HCT116 (cell line): ENCODE measurements around the gene OR5AP2. TPM values are rescaled to one million over a fixed set of nuclear protein-coding genes. Genes with fewer than 3 reads are reported as not detected.

Experiments used
- ATAC-seq: fragments of 200-7000 bp; cut with Tn5 transposase; 2 replicates; pipeline ENCODE4 v1.9.1; 2020; ENCODE audit warnings: mild to moderate bottlenecking, moderate library complexity
- BruUV-seq: library from RNA; stranded (reverse); fragments of 400-500 nt; replicated peaks from 2 replicates; lab custom pipeline; 2021; lab: Mats Ljungman, UMichigan
- CTCF ChIA-PET: fragments of 300-600 bp; sonication (Branson Sonifier 250); formaldehyde crosslinking; loops from one replicate; lab custom pipeline; 2021; ENCODE audit warnings: antibody characterized with exemption; lab: Charles Lee
- POLR2A ChIA-PET: fragments of 300-600, 350-600 bp; sonication (Branson Sonifier 250); formaldehyde crosslinking; loops from one replicate; lab custom pipeline; 2021; ENCODE audit warnings: antibody characterized with exemption; lab: Charles Lee
- RAD21 ChIA-PET, 2 experiments: fragments of 300-600 bp; sonication (Branson Sonifier 250); formaldehyde crosslinking; loops; one replicate each; lab custom pipeline; 2023; ENCODE audit warnings: low total read pairs in 2 of 2; ENCODE audit not compliant: uncharacterized antibody in 2 of 2, unreplicated experiment in 2 of 2, low non-redundant PET in 1 of 2; lab: Charles Lee
- DNase-seq: peaks from one replicate; pipeline ENCODE4 v3.0.0-alpha.2; 2010; ENCODE audit warnings: low read depth, low spot score
- H2AFZ ChIP-seq: fragments of 200-600 bp; shearing (Covaris generic), sonication (generic); 2 replicates; pipeline ENCODE4 v1.6.1; 2017; ENCODE audit warnings: low read depth, mixed run types, mixed read lengths, antibody characterized with exemption, low read length; ENCODE audit not compliant: poor library complexity, severe bottlenecking
- H3K27ac ChIP-seq: 2 replicates; pipeline ENCODE4 v1.5.1; 2012; ENCODE audit warnings: low read depth, low read length
- H3K27me3 ChIP-seq: fragments of 200-600 bp; sonication (generic); 2 replicates; pipeline ENCODE4 v1.6.1; 2016; ENCODE audit warnings: mixed run types, low read length, mixed read lengths; ENCODE audit not compliant: insufficient read depth
- H3K36me3 ChIP-seq, 2 experiments: fragments of 200-500 bp in 1 of 2; fragments of 200-600 bp in 1 of 2; sonication (Bioruptor generic) in 1 of 2; sonication (generic) in 1 of 2; 2 replicates each; pipeline versions ENCODE4 v1.5.1 to v1.6.1; 2014 to 2016; ENCODE audit warnings: low read length in 2 of 2, inconsistent platforms in 1 of 2, mixed read lengths in 1 of 2, mixed run types in 1 of 2; ENCODE audit not compliant: insufficient read depth in 2 of 2, control insufficient read depth in 1 of 2
- H3K4me1 ChIP-seq, 2 experiments: fragments of 200-600 bp in 1 of 2; sonication (generic) in 1 of 2; 2 replicates each; pipeline versions ENCODE4 v1.5.1 to v1.6.1; 2012 to 2017; ENCODE audit warnings: low read length in 2 of 2, inconsistent platforms in 1 of 2, mild to moderate bottlenecking in 1 of 2, mixed read lengths in 1 of 2, mixed run types in 1 of 2, moderate library complexity in 1 of 2; ENCODE audit not compliant: insufficient read depth in 2 of 2, control insufficient read depth in 1 of 2
- H3K4me2 ChIP-seq: fragments of 200-600 bp; sonication (generic); 2 replicates; pipeline ENCODE4 v1.6.1; 2017; ENCODE audit warnings: mixed run types, low read length, mixed read lengths
- H3K4me3 ChIP-seq, 2 experiments: fragments of 200-600 bp in 1 of 2; sonication (generic) in 1 of 2; replicated peaks in 1 of 2; 2 replicates each; pipeline ENCODE4 v1.5.1; 2011 to 2016; ENCODE audit warnings: low read length in 2 of 2, control low read depth in 1 of 2, low read depth in 1 of 2, mild to moderate bottlenecking in 1 of 2, mixed read lengths in 1 of 2, mixed run types in 1 of 2
- H3K79me2 ChIP-seq: fragments of 200-600 bp; sonication (generic); 2 replicates; pipeline ENCODE4 v1.6.1; 2017; ENCODE audit warnings: mild to moderate bottlenecking, mixed run types, low read length, moderate library complexity, mixed read lengths; ENCODE audit not compliant: insufficient read depth
- H3K9ac ChIP-seq: fragments of 200-600 bp; sonication (generic); 2 replicates; pipeline ENCODE4 v1.6.1; 2016; ENCODE audit warnings: low read length, mixed read lengths
- H3K9me2 ChIP-seq: fragments of 200-600 bp; sonication (generic), shearing (Covaris generic); 2 replicates; pipeline ENCODE4 v1.6.1; 2017; ENCODE audit warnings: mixed run types, mild to moderate bottlenecking, moderate library complexity; ENCODE audit not compliant: insufficient read depth
- H3K9me3 ChIP-seq, 2 experiments: fragments of 200-500 bp in 1 of 2; fragments of 200-600 bp in 1 of 2; sonication (Bioruptor generic) in 1 of 2; sonication (generic) in 1 of 2; 2 replicates each; pipeline ENCODE4 v1.6.1; 2014 to 2017; ENCODE audit warnings: low read length in 2 of 2, mixed read lengths in 2 of 2, inconsistent platforms in 1 of 2, low read depth in 1 of 2, mild to moderate bottlenecking in 1 of 2, mixed run types in 1 of 2, moderate library complexity in 1 of 2; ENCODE audit not compliant: control insufficient read depth in 1 of 2, insufficient read depth in 1 of 2
- H4K20me1 ChIP-seq: fragments of 200-600 bp; sonication (generic), shearing (Covaris generic); 2 replicates; pipeline ENCODE4 v1.6.1; 2017; ENCODE audit warnings: mixed run types, mild to moderate bottlenecking, moderate library complexity; ENCODE audit not compliant: insufficient read depth
- CBX3 ChIP-seq: IDR thresholded peaks from 2 replicates; pipeline ENCODE4 v1.6.1; 2012; ENCODE audit warnings: low read depth
- CEBPB ChIP-seq: IDR thresholded peaks from 2 replicates; pipeline ENCODE4 v1.6.1; 2012; ENCODE audit warnings: low read depth
- ELF1 ChIP-seq: IDR thresholded peaks from 2 replicates; pipeline ENCODE4 v1.6.1; 2012; ENCODE audit warnings: low read depth, borderline replicate concordance
- EZH2 ChIP-seq: fragments of 200-600 bp; sonication (generic); IDR thresholded peaks from 2 replicates; pipeline ENCODE4 v1.6.1; 2017; ENCODE audit warnings: antibody characterized with exemption, mixed run types
- EZH2phosphoT487 ChIP-seq: fragments of 200-600 bp; IDR thresholded peaks from 2 replicates; pipeline ENCODE4 v1.6.1; 2018; ENCODE audit warnings: antibody characterized with exemption, borderline replicate concordance
- FOSL1 ChIP-seq: IDR thresholded peaks from 2 replicates; pipeline ENCODE4 v1.6.1; 2012; ENCODE audit warnings: low read depth
- JUND ChIP-seq: IDR thresholded peaks from 2 replicates; pipeline ENCODE4 v1.6.1; 2012
- MAX ChIP-seq: IDR thresholded peaks from 2 replicates; pipeline ENCODE4 v1.6.1; 2012
- POLR2A ChIP-seq: IDR thresholded peaks from 2 replicates; pipeline ENCODE4 v1.7.0; 2011; ENCODE audit warnings: borderline replicate concordance; ENCODE audit not compliant: insufficient read depth, insufficient read length; ENCODE audit errors: extremely low read depth
- POLR2AphosphoS5 ChIP-seq: IDR thresholded peaks from 2 replicates; pipeline ENCODE4 v1.6.1; 2011; ENCODE audit warnings: mild to moderate bottlenecking, low read depth, low read length, moderate library complexity
- RAD21 ChIP-seq: IDR thresholded peaks from 2 replicates; pipeline ENCODE4 v1.6.1; 2012; ENCODE audit warnings: low read depth, mild to moderate bottlenecking
- SIN3A ChIP-seq: IDR thresholded peaks from 2 replicates; pipeline ENCODE4 v1.6.1; 2012; ENCODE audit warnings: low read depth
- SP1 ChIP-seq: IDR thresholded peaks from 2 replicates; pipeline ENCODE4 v1.6.1; 2012; ENCODE audit warnings: low read depth
- SRF ChIP-seq: IDR thresholded peaks from 2 replicates; pipeline ENCODE4 v1.6.1; 2012; ENCODE audit warnings: low read depth
- TCF7L2 ChIP-seq: IDR thresholded peaks from 2 replicates; pipeline ENCODE4 v1.7.0; 2011; ENCODE audit warnings: borderline replicate concordance, inconsistent platforms; ENCODE audit not compliant: insufficient read depth, insufficient read length; ENCODE audit errors: extremely low read depth
- YY1 ChIP-seq: IDR thresholded peaks from 2 replicates; pipeline ENCODE4 v1.6.1; 2011; ENCODE audit warnings: low read length, low read depth, moderate library complexity, mild to moderate bottlenecking; ENCODE audit not compliant: insufficient replicate concordance; ENCODE audit errors: extremely low read depth
- ZFX ChIP-seq: fragments of 450-650 bp; IDR thresholded peaks from 2 replicates; pipeline ENCODE4 v1.6.1; 2017
- intact Hi-C: fragments of 100-400 bp; cut with micrococcal nuclease; formaldehyde crosslinking; loops from 2 replicates; pipeline ENCODE4 v1.10.0; 2022
- total RNA-seq: library from RNA; stranded (reverse); gene quantifications from one replicate; pipeline ENCODE4 v1.2.1, GENCODE V29; 2021; ENCODE audit not compliant: unreplicated experiment
- TF ChIP-seq, protein P1 (sequence below): IDR thresholded peaks from 2 replicates; pipeline ENCODE4 v1.6.1; 2011; ENCODE audit warnings: mild to moderate bottlenecking, low read length, moderate library complexity; ENCODE audit not compliant: insufficient replicate concordance; ENCODE audit errors: extremely low read depth
- TF ChIP-seq, protein P2 (sequence below), 3 experiments: fragments of 200-600 bp in 1 of 3; sonication (generic) in 1 of 3; IDR thresholded peaks in 2 of 3; conservative IDR thresholded peaks in 1 of 3; 2 replicates each; pipeline ENCODE4 v1.5.1; 2012 to 2017; ENCODE audit warnings: low read depth in 2 of 3, low read length in 2 of 3, antibody characterized with exemption in 1 of 3, borderline replicate concordance in 1 of 3, control low read depth in 1 of 3, mild to moderate bottlenecking in 1 of 3, mixed read lengths in 1 of 3, mixed run types in 1 of 3, moderate library complexity in 1 of 3; ENCODE audit not compliant: insufficient read depth in 1 of 3
- TF ChIP-seq, protein P3 (sequence below): IDR thresholded peaks from 2 replicates; pipeline ENCODE4 v1.6.1; 2012

The OR5AP2 gene
- total RNA-seq, 1 experiment from 2014 or later = not detected

DNA sequence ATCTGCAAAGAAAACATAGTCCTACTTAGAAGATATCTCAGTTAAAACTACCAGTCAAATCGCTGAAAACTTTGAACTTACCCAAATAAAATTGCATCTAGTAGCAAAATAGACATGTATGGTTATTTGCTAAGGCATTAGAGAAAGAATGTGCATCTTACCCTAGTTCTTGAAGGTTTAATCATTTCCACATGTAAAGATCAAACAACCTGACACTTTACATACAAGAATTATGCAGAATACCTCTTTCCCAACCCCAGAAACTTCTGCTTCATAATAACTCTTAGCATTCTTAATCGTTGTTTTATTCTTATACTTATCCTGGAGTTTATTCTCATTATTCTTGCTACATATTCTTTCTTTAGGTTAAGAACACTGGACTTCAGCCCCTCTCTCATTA lies 9.9 kb downstream of the OR5AP2 start:
- BruUV-seq = no TSS peak
- RAD21 ChIA-PET = no interaction called here
- Histone ChIP-seq H3K27me3 (no peaks in the 10 kb centered on the region), H3K4me2 (no peak overlapping the region), H3K9ac (no peak overlapping the region), H3K79me2 (no peaks in the 10 kb centered on the region), H4K20me1 (no peaks in the 10 kb centered on the region), H3K36me3 (no peaks in the 10 kb centered on the region), H3K9me3 (peaks cover under 1 to 26% of the 10 kb centered on the region in 2 experiments; a peak in 2 of 4 replicates), H3K4me3 (no peak overlapping the region), H3K4me1 (no peaks in the 10 kb centered on the region), H3K27ac (no peak overlapping the region), H2AFZ (no peak overlapping the region), H3K9me2 (no peaks in the 10 kb centered on the region)
- no peak for TF ChIP-seq EZH2
- TF ChIP-seq ELF1 = no peak
- TF ChIP-seq, protein P1, sequence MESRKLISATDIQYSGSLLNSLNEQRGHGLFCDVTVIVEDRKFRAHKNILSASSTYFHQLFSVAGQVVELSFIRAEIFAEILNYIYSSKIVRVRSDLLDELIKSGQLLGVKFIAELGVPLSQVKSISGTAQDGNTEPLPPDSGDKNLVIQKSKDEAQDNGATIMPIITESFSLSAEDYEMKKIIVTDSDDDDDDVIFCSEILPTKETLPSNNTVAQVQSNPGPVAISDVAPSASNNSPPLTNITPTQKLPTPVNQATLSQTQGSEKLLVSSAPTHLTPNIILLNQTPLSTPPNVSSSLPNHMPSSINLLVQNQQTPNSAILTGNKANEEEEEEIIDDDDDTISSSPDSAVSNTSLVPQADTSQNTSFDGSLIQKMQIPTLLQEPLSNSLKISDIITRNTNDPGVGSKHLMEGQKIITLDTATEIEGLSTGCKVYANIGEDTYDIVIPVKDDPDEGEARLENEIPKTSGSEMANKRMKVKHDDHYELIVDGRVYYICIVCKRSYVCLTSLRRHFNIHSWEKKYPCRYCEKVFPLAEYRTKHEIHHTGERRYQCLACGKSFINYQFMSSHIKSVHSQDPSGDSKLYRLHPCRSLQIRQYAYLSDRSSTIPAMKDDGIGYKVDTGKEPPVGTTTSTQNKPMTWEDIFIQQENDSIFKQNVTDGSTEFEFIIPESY = no peak
- no peak for TF ChIP-seq POLR2A
- TF ChIP-seq SRF = no peak
- no peak for TF ChIP-seq CBX3
- TF ChIP-seq TCF7L2 = no peak
- TF ChIP-seq YY1 = no peak
- TF ChIP-seq RAD21 = no peak
- no peak for TF ChIP-seq SP1
- TF ChIP-seq, protein P2, sequence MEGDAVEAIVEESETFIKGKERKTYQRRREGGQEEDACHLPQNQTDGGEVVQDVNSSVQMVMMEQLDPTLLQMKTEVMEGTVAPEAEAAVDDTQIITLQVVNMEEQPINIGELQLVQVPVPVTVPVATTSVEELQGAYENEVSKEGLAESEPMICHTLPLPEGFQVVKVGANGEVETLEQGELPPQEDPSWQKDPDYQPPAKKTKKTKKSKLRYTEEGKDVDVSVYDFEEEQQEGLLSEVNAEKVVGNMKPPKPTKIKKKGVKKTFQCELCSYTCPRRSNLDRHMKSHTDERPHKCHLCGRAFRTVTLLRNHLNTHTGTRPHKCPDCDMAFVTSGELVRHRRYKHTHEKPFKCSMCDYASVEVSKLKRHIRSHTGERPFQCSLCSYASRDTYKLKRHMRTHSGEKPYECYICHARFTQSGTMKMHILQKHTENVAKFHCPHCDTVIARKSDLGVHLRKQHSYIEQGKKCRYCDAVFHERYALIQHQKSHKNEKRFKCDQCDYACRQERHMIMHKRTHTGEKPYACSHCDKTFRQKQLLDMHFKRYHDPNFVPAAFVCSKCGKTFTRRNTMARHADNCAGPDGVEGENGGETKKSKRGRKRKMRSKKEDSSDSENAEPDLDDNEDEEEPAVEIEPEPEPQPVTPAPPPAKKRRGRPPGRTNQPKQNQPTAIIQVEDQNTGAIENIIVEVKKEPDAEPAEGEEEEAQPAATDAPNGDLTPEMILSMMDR (IDR thresholded peaks at IDR 0.05 in 2 of 3, conservative IDR thresholded peaks at IDR 0.05 in 1 of 3; ENCODE audit: borderline replicate concordance in 1 of 3, insufficient read depth in 1 of 3, low read depth in 2 of 3, low read length in 2 of 3) = no peak
- no peak for TF ChIP-seq POLR2AphosphoS5
- TF ChIP-seq JUND = no peak
- no peak for TF ChIP-seq ZFX
- TF ChIP-seq, protein P3, sequence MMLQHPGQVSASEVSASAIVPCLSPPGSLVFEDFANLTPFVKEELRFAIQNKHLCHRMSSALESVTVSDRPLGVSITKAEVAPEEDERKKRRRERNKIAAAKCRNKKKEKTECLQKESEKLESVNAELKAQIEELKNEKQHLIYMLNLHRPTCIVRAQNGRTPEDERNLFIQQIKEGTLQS = no peak
- TF ChIP-seq MAX = no peak
- no peak for TF ChIP-seq EZH2phosphoT487
- no peak for TF ChIP-seq CEBPB
- no peak for TF ChIP-seq FOSL1
- no peak for TF ChIP-seq SIN3A
- ATAC-seq = no peak
- CTCF ChIA-PET = no interaction called here
- DNase-seq = no peak
- POLR2A ChIA-PET = no interaction called here
- intact Hi-C loops = no loop called here
